Keratinocyte (primary cell): Measurements from ENCODE around the gene DIS3L2.

Experiments used
- EZH2 ChIP-seq: IDR thresholded peaks from one replicate; pipeline ENCODE4 v1.6.1; 2012; ENCODE audit warnings: inconsistent platforms, mild to moderate bottlenecking, low read length, moderate library complexity
- TF ChIP-seq, protein P1 (sequence below), 3 experiments: IDR thresholded peaks in 1 of 3; conservative IDR thresholded peaks in 1 of 3; optimal IDR thresholded peaks in 1 of 3; 2 replicates in 2 of 3; 3 replicates in 1 of 3; pipeline versions ENCODE3 to v1.5.1; 2011; ENCODE audit warnings: low read length in 3 of 3, mild to moderate bottlenecking in 3 of 3, moderate library complexity in 2 of 3, control low read depth in 1 of 3, inconsistent platforms in 1 of 3; ENCODE audit not compliant: insufficient read depth in 2 of 3; ENCODE audit errors: extremely low read depth in 1 of 3

DNA sequence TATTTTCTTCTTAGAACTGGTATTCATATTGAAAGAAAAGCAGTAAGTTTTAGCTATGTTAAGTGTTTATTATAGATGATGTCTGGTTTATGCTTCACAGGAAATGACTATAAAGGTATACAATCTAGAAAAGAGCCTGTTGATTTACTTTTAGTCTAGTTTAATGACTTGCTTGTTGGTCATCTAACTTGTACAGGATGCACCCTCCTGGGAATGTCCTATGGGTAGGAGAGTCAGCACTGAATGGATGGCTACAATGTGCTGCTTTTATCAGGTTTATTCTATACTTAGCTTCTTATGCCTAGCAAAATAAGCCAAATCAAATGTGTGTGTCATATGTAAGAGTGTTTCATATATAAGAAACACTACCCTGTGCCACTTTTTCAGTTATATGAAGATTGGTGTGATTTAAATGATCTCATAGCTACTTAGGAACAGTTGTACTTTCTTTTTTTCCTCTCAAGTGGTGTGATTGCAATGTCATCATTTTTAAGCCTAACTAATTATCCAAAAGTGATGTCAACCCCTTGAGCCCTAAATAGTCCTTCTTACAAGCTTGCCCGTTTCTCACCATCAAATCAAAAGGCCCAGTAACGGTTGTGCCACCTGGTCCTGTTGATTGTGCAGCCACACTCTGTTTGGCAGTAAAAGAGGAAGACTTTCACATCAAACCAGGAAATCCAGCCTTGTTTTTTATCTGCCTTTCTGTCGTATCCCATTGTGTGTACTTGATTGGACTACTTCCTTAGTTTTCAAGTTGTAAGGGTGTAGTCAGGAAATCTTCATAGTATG is 176.0 kb downstream of the DIS3L2 start:
- TF ChIP-seq, protein P1, sequence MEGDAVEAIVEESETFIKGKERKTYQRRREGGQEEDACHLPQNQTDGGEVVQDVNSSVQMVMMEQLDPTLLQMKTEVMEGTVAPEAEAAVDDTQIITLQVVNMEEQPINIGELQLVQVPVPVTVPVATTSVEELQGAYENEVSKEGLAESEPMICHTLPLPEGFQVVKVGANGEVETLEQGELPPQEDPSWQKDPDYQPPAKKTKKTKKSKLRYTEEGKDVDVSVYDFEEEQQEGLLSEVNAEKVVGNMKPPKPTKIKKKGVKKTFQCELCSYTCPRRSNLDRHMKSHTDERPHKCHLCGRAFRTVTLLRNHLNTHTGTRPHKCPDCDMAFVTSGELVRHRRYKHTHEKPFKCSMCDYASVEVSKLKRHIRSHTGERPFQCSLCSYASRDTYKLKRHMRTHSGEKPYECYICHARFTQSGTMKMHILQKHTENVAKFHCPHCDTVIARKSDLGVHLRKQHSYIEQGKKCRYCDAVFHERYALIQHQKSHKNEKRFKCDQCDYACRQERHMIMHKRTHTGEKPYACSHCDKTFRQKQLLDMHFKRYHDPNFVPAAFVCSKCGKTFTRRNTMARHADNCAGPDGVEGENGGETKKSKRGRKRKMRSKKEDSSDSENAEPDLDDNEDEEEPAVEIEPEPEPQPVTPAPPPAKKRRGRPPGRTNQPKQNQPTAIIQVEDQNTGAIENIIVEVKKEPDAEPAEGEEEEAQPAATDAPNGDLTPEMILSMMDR (optimal IDR thresholded peaks at IDR 0.05 in 1 of 3, IDR thresholded peaks at IDR 0.05 in 1 of 3, conservative IDR thresholded peaks at IDR 0.05 in 1 of 3; ENCODE audit: extremely low read depth in 1 of 3, insufficient read depth in 2 of 3, low read length in 3 of 3): no peak
- no peak for TF ChIP-seq EZH2
